ENCODE measurements around the gene B3GALT6.

Gene B3GALT6

GRCh38 chr1:1281533-1282321 lies 49.7 kb downstream of the B3GALT6 start:
- no peak for DNase-seq (ENCODE audit: low read depth in 1 of 2, low spot score in 1 of 2)

- DNase-seq (ENCODE audit: low read depth in 1 of 2, low spot score in 1 of 2) = no peak
Observed at GRCh38 chr1:1282998-1283397, 51.0 kb downstream of the B3GALT6 start.

GRCh38 chr1:1283821-1284220 lies 51.8 kb downstream of the B3GALT6 start:
- no peak for DNase-seq (ENCODE audit: low read depth in 1 of 2, low spot score in 1 of 2)

Data from activated T-helper 1 cell treated with anti-CD3 and anti-CD28 coated beads, Interleukin-2, amount 50 U/mL, for 16 hours (primary cell).